Common myeloid progenitor, CD34-positive (primary cell): Measurements from ENCODE around the gene CDH12.
"Not testable (repeated sequence)": the region's sequence is repeated elsewhere in the genome, so short reads cannot be mapped to it uniquely, and the experiment has no call there.

ENCODE experiments used
- CTCF ChIA-PET: fragments of 350-600 bp; sonication (Branson Sonifier 250); formaldehyde crosslinking; loops from one replicate; lab custom pipeline; 2021; ENCODE audit warnings: antibody characterized with exemption; lab: Charles Lee
- POLR2A ChIA-PET: fragments of 350-600 bp; sonication (Branson Sonifier 250); formaldehyde crosslinking; loops from one replicate; lab custom pipeline; 2021; ENCODE audit warnings: antibody characterized with exemption; lab: Charles Lee
- DNase-seq, 3 donors: peaks; one replicate each; pipeline versions ENCODE4 v3.0.0 to v3.0.0-alpha.2; 2013
- H3K27ac ChIP-seq, 2 experiments: 1 replicate in 1 of 2; 2 replicates in 1 of 2; pipeline ENCODE4 v1.7.0; 2013; ENCODE audit warnings: inconsistent platforms in 2 of 2, low read length in 2 of 2, mild to moderate bottlenecking in 2 of 2, low read depth in 1 of 2, moderate library complexity in 1 of 2; ENCODE audit not compliant: severe bottlenecking in 2 of 2, insufficient read depth in 1 of 2, poor library complexity in 1 of 2
- H3K27me3 ChIP-seq, 5 experiments: replicated peaks in 2 of 5; 1 replicate in 3 of 5; 2 replicates in 2 of 5; pipeline versions ENCODE4 v1.6.1 to v1.7.0; 2013; ENCODE audit warnings: low read length in 4 of 5, mild to moderate bottlenecking in 2 of 5, moderate library complexity in 2 of 5, inconsistent platforms in 1 of 5; ENCODE audit not compliant: insufficient read depth in 5 of 5, control insufficient read depth in 4 of 5
- H3K36me3 ChIP-seq, 4 experiments: 1 replicate in 2 of 4; 2 replicates in 2 of 4; pipeline versions ENCODE4 v1.6.1 to v1.7.0; 2013; ENCODE audit warnings: low read length in 3 of 4, control low read depth in 1 of 4, mild to moderate bottlenecking in 1 of 4; ENCODE audit not compliant: control insufficient read depth in 4 of 4, insufficient read depth in 4 of 4
- H3K4me1 ChIP-seq, 4 experiments: 1 replicate in 3 of 4; 2 replicates in 1 of 4; pipeline versions ENCODE4 v1.6.1 to v1.7.1; 2013; ENCODE audit warnings: low read length in 3 of 4, mild to moderate bottlenecking in 3 of 4, control low read depth in 1 of 4, inconsistent platforms in 1 of 4, moderate library complexity in 1 of 4; ENCODE audit not compliant: control insufficient read depth in 4 of 4, insufficient read depth in 4 of 4; ENCODE audit errors: control extremely low read depth in 1 of 4
- H3K4me3 ChIP-seq, 7 experiments: 1 replicate in 4 of 7; 2 replicates in 3 of 7; pipeline versions ENCODE4 v1.5.1 to v1.7.0; 2013; ENCODE audit warnings: mild to moderate bottlenecking in 7 of 7, low read length in 6 of 7, moderate library complexity in 6 of 7, inconsistent platforms in 2 of 7, low read depth in 2 of 7, control low read depth in 1 of 7; ENCODE audit not compliant: insufficient read depth in 4 of 7, control insufficient read depth in 1 of 7; ENCODE audit errors: extremely low read depth in 1 of 7
- H3K9me3 ChIP-seq, 5 experiments: 1 replicate in 4 of 5; 2 replicates in 1 of 5; pipeline versions ENCODE4 v1.6.1 to v1.7.1; 2013; ENCODE audit warnings: low read length in 4 of 5, mild to moderate bottlenecking in 2 of 5, inconsistent platforms in 1 of 5, low read depth in 1 of 5, moderate library complexity in 1 of 5; ENCODE audit not compliant: control insufficient read depth in 4 of 5, insufficient read depth in 2 of 5; ENCODE audit errors: control extremely low read depth in 1 of 5
- WGBS: methylation state at CpG from one replicate; pipeline ENCODE4 v1.1.5; 2013; ENCODE audit not compliant: insufficient coverage; 5-methylcytosine and 5-hydroxymethylcytosine counted together

The CDH12 gene

DNA sequence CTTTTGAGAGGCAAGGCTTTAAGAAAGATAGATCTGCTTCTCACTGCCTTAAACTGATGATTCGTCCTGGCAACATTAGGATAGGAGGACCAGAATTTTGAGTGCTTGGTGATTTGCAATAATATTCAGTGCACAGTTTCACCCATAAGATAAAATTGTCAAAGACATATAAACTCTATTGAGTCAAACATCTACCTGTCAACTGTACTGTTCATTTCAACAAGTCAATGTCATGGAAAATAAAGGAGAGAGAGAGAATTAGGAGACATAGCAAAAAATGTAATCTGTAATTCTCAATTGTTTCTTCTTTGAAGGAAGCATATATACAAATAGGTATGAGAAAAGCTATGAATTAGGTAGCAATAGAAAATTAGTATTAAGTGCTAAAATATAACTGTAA, 237.2 kb downstream of the CDH12 start:
- no peak for DNase-seq
- H3K36me3 ChIP-seq = no peaks in the 10 kb centered on the region
- no peaks in the 10 kb centered on the region for H3K9me3 ChIP-seq
- H3K27me3 ChIP-seq = no peaks in the 10 kb centered on the region
- ChIA-PET CTCF (no interaction called here), POLR2A (no interaction called here)
- H3K4me3 ChIP-seq = no peak overlapping the region
- no peaks in the 10 kb centered on the region for H3K4me1 ChIP-seq
- no peak overlapping the region for H3K27ac ChIP-seq
- WGBS = no CpG with 5 or more reads among the region's 1 CpG

DNA sequence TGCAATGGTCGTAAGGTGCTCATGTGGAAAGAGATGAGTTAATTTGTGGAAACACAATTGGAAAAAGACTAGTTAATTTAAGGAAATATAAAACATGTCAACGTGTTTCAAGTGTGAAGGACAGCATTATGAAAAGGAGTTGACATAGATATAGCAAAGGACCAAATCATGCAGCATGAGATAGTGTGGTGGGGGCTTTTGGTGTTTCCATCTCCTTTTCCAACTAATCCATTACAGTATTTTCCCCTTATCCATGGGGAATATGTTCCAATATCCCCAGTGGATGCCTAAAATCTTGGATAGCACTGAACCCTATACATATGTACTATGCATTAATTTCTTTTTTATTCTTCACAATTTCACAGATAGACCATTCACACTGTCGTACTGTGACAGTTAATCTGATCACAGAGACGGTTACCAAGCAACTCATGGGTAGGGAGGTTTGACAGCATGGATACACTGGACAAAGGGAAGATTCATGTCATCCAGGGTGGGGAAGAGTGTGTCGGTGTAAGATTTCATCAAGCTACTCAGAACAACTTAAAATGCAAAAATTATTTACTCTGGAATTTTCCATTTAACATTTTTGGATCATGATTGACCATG, 238.6 kb downstream of the CDH12 start:
- Histone ChIP-seq H3K27me3 (no peaks in the 10 kb centered on the region), H3K4me3 (no peak overlapping the region), H3K9me3 (no peaks in the 10 kb centered on the region), H3K4me1 (no peaks in the 10 kb centered on the region), H3K36me3 (no peaks in the 10 kb centered on the region), H3K27ac (no peak overlapping the region)
- WGBS = 85% methylated on average over 2 of the region's 5 CpGs
- no peak for DNase-seq
- POLR2A ChIA-PET = no interaction called here
- CTCF ChIA-PET = interaction anchor here (0.6 kb wide), 1 partner anchor 696 kb away, joined by 3 read pairs; no protein-coding TSS in a partner anchor

DNA sequence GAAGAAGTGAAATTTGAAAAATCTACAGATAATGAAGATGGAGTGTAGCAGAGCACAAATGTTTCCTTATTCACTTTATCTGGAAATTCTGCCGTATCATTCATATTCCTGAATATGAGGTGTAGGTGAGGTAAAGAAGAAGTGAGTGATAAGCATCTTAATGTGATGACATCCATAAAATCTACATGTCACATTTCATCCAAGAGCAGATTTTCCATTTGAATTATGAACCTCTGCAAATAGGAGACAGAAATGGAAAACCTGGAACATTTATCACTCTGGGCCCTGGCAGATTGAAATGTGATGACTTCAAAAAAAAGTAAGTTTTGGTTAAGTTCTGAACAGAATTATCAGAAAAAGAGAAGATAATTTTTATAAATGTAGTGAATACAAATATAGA, 240.2 kb downstream of the CDH12 start:
- WGBS = no CpG with 5 or more reads among the region's 1 CpG
- Histone ChIP-seq H3K36me3 (no peaks in the 10 kb centered on the region), H3K27me3 (no peaks in the 10 kb centered on the region), H3K4me1 (no peaks in the 10 kb centered on the region), H3K9me3 (peaks cover 0 to 2% (median 0%) of the 10 kb centered on the region in 5 experiments), H3K27ac (no peak overlapping the region), H3K4me3 (no peak overlapping the region)
- DNase-seq = no peak
- ChIA-PET CTCF (no interaction called here), POLR2A (no interaction called here)

DNA sequence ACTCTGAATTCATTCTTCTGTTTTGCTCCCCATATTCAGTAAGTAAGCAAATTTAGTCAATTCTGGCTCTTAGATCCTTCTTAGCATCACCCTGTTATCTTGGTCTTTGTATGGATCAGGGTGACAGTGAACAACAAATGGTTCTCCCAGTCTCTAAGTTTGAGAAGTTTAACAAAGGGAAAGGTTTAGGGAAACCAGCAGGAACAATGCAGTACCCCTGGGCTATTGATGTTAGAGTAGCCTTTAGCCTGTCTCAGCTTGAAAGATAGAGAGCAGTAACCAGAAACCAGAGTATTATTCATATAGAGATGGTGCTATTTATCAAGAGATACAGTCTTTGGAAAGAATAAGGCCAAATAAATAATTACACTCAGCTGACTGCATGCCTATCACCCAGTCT, 241.8 kb downstream of the CDH12 start:
- Histone ChIP-seq H3K4me3 (no peak overlapping the region), H3K4me1 (no peaks in the 10 kb centered on the region), H3K27ac (no peak overlapping the region), H3K9me3 (peaks cover 0 to 2% (median 0%) of the 10 kb centered on the region in 5 experiments), H3K36me3 (no peaks in the 10 kb centered on the region), H3K27me3 (no peaks in the 10 kb centered on the region)
- DNase-seq = no peak
- ChIA-PET CTCF (no interaction called here), POLR2A (no interaction called here)

DNA sequence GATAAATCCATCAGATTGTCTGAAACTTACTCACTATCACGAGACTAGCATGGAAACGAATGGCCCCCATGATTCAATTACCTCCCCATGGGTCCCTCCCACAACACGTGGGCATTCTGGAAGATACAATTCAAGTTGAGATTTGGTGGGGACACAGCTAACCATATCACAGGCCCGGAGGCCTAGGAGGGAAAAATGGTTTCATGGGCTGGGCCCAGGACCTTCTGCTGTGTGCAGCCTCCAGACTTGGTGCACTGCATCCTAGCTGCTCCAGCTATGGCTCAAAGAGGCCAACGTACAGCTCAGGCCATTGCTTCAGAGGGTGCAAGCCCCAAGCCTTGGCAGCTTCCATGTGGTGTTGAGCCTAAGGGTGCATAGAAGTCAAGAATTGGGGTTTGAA, 245.6 kb downstream of the CDH12 start:
- H3K36me3 ChIP-seq, DNase-seq, H3K27me3 ChIP-seq, H3K27ac ChIP-seq, POLR2A ChIA-PET, H3K9me3 ChIP-seq, CTCF ChIA-PET, H3K4me3 ChIP-seq, H3K4me1 ChIP-seq: not testable (repeated sequence)
- 78% methylated on average over 4 of the region's 5 CpGs for WGBS

DNA sequence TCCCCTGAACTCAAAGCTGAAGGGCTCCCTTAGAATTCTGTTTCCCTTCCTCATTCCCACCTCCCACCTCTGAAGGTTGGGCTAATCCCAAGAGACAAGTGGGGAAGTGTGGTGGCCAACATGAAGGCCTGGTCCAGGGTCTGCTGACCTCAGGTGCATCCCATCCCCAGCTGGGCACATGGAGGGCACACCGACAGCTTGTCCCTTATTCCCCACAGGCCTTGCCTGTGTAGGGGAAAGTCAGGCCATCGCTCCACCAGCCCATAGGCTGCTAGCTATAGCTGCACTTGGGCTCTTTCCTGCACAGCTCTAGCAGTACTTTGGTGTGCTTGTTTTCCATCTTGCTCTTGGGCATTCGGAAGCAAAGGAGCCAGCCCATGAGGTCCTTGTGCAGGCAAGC, 247.7 kb downstream of the CDH12 start:
- Histone ChIP-seq H3K36me3 (no peaks in the 10 kb centered on the region), H3K27me3 (no peaks in the 10 kb centered on the region), H3K4me3 (no peak overlapping the region), H3K27ac (no peak overlapping the region), H3K9me3 (peaks cover 0 to 2% (median 0%) of the 10 kb centered on the region in 5 experiments), H3K4me1 (no peaks in the 10 kb centered on the region)
- 100% methylated on average over 2 of the region's 3 CpGs for WGBS
- POLR2A ChIA-PET = no interaction called here
- DNase-seq = no peak
- CTCF ChIA-PET = no interaction called here

DNA sequence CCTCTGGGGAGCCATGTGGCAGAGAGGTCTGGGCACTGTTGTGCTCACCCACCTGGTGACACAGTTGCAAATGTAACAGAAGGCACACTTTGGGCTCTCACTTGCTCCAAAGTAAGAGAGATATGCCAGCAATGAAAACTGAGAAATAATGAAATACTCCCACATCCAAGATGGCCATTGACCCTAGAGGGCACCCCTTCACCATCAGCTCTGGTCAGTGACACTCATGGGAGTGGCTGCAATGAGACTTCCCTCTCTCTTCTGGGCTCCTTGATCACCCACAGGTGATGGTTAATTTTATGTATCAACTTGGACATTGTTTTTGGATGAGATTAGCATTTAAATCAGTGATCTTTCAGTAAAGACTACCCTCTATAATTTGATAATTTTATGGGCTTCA, 248.4 kb downstream of the CDH12 start:
- Histone ChIP-seq H3K4me1 (no peaks in the 10 kb centered on the region), H3K4me3 (no peak overlapping the region), H3K27ac (no peak overlapping the region), H3K27me3 (no peaks in the 10 kb centered on the region), H3K9me3 (peaks cover 0 to 2% (median 0%) of the 10 kb centered on the region in 5 experiments), H3K36me3 (no peaks in the 10 kb centered on the region)
- POLR2A ChIA-PET = no interaction called here
- CTCF ChIA-PET = no interaction called here
- DNase-seq = no peak
